ENCODE data around the gene AHNAK.

Gene AHNAK

GRCh38 chr11:62420882-62421281, 125.7 kb downstream of the AHNAK start:
- H3K9me3 ChIP-seq (ENCODE audit: control insufficient read depth in 2 of 2, low read length in 2 of 2) = no peaks in the 10 kb centered on the region
- H3K27ac ChIP-seq (ENCODE audit: low read depth in 2 of 2, low read length in 2 of 2) = no peak overlapping the region
- H3K4me1 ChIP-seq (ENCODE audit: control insufficient read depth in 2 of 2, insufficient read depth in 2 of 2, low read length in 2 of 2) = peaks cover 7% of the 10 kb centered on the region in 2 donors
- no peak overlapping the region for H3K9ac ChIP-seq (ENCODE audit: low read depth in 1 of 2, low read length in 2 of 2)
- H3K27me3 ChIP-seq (ENCODE audit: control insufficient read depth in 2 of 2, insufficient read depth in 2 of 2, low read length in 2 of 2) = peaks cover 0 to 3% of the 10 kb centered on the region in 2 donors
- no peaks in the 10 kb centered on the region for H3K36me3 ChIP-seq (ENCODE audit: control insufficient read depth in 2 of 2, insufficient read depth in 2 of 2, low read length in 2 of 2)
- H3K4me3 ChIP-seq (ENCODE audit: low read length in 2 of 2) = no peak overlapping the region

- no peaks in the 10 kb centered on the region for H3K36me3 ChIP-seq (ENCODE audit: control insufficient read depth in 2 of 2, insufficient read depth in 2 of 2, low read length in 2 of 2)
- H3K4me3 ChIP-seq (ENCODE audit: low read length in 2 of 2) = no peak overlapping the region
- no peak overlapping the region for H3K9ac ChIP-seq (ENCODE audit: low read depth in 1 of 2, low read length in 2 of 2)
- H3K4me1 ChIP-seq (ENCODE audit: control insufficient read depth in 2 of 2, insufficient read depth in 2 of 2, low read length in 2 of 2) = peaks cover 7% of the 10 kb centered on the region in 2 donors
- H3K9me3 ChIP-seq (ENCODE audit: control insufficient read depth in 2 of 2, low read length in 2 of 2) = no peaks in the 10 kb centered on the region
- peaks cover 0 to 3% of the 10 kb centered on the region in 2 donors for H3K27me3 ChIP-seq (ENCODE audit: control insufficient read depth in 2 of 2, insufficient read depth in 2 of 2, low read length in 2 of 2)
- H3K27ac ChIP-seq (ENCODE audit: low read depth in 2 of 2, low read length in 2 of 2) = peak overlapping the region; percentile 49 to 55
Observed at GRCh38 chr11:62419943-62420342, 126.7 kb downstream of the AHNAK start.

- no peak overlapping the region for H3K9ac ChIP-seq (ENCODE audit: low read depth in 1 of 2, low read length in 2 of 2)
- H3K27ac ChIP-seq (ENCODE audit: low read depth in 2 of 2, low read length in 2 of 2) = peak overlapping the region; percentile 49 to 55
- peaks cover 5 to 7% of the 10 kb centered on the region in 2 donors for H3K4me1 ChIP-seq (ENCODE audit: control insufficient read depth in 2 of 2, insufficient read depth in 2 of 2, low read length in 2 of 2)
Observed at GRCh38 chr11:62419314-62419929, 127.2 kb downstream of the AHNAK start.

GRCh38 chr11:62418733-62419132, 127.9 kb downstream of the AHNAK start, which contains the start of gene SCGB1A1:
TSS of gene SCGB1A1 (plus strand) at chr11:62419033. CDS start at chr11:62419096, 63 bp downstream.
- H3K4me1 ChIP-seq (ENCODE audit: control insufficient read depth in 2 of 2, insufficient read depth in 2 of 2, low read length in 2 of 2) = peaks cover 5 to 7% of the 10 kb centered on the region in 2 donors
- H3K27me3 ChIP-seq (ENCODE audit: control insufficient read depth in 2 of 2, insufficient read depth in 2 of 2, low read length in 2 of 2) = peaks cover 0 to 3% of the 10 kb centered on the region in 2 donors
- H3K9ac ChIP-seq (ENCODE audit: low read depth in 1 of 2, low read length in 2 of 2) = no peak within 1 kb of the TSS
- no peak within 1 kb of the TSS for H3K4me3 ChIP-seq (ENCODE audit: low read length in 2 of 2)
- no peaks in the 10 kb centered on the region for H3K36me3 ChIP-seq (ENCODE audit: control insufficient read depth in 2 of 2, insufficient read depth in 2 of 2, low read length in 2 of 2)
- H3K9me3 ChIP-seq (ENCODE audit: control insufficient read depth in 2 of 2, low read length in 2 of 2) = no peaks in the 10 kb centered on the region
- H3K27ac ChIP-seq (ENCODE audit: low read depth in 2 of 2, low read length in 2 of 2) = peak within 1 kb of the TSS; percentile 49 to 55

More at GRCh38 chr11:62419314-62419929, 127.2 kb downstream of the AHNAK start:
- no peaks in the 10 kb centered on the region for H3K9me3 ChIP-seq (ENCODE audit: control insufficient read depth in 2 of 2, low read length in 2 of 2)
- H3K4me3 ChIP-seq (ENCODE audit: low read length in 2 of 2) = no peak overlapping the region
- H3K36me3 ChIP-seq (ENCODE audit: control insufficient read depth in 2 of 2, insufficient read depth in 2 of 2, low read length in 2 of 2) = no peaks in the 10 kb centered on the region
- H3K27me3 ChIP-seq (ENCODE audit: control insufficient read depth in 2 of 2, insufficient read depth in 2 of 2, low read length in 2 of 2) = peaks cover 0 to 3% of the 10 kb centered on the region in 2 donors

GRCh38 chr11:62418136-62418535, 128.5 kb downstream of the AHNAK start:
- Histone ChIP-seq H3K27ac (ENCODE audit: low read depth in 2 of 2, low read length in 2 of 2) (no peak overlapping the region), H3K9ac (ENCODE audit: low read depth in 1 of 2, low read length in 2 of 2) (no peak overlapping the region), H3K4me1 (ENCODE audit: control insufficient read depth in 2 of 2, insufficient read depth in 2 of 2, low read length in 2 of 2) (peaks cover 5 to 7% of the 10 kb centered on the region in 2 donors), H3K36me3 (ENCODE audit: control insufficient read depth in 2 of 2, insufficient read depth in 2 of 2, low read length in 2 of 2) (no peaks in the 10 kb centered on the region), H3K9me3 (ENCODE audit: control insufficient read depth in 2 of 2, low read length in 2 of 2) (no peaks in the 10 kb centered on the region), H3K4me3 (ENCODE audit: low read length in 2 of 2) (no peak overlapping the region), H3K27me3 (ENCODE audit: control insufficient read depth in 2 of 2, insufficient read depth in 2 of 2, low read length in 2 of 2) (peaks cover 0 to 3% of the 10 kb centered on the region in 2 donors)

GRCh38 chr11:62416596-62416995, 130.0 kb downstream of the AHNAK start:
- Histone ChIP-seq H3K4me1 (ENCODE audit: control insufficient read depth in 2 of 2, insufficient read depth in 2 of 2, low read length in 2 of 2) (peaks cover 5 to 7% of the 10 kb centered on the region in 2 donors), H3K9ac (ENCODE audit: low read depth in 1 of 2, low read length in 2 of 2) (no peak overlapping the region), H3K27me3 (ENCODE audit: control insufficient read depth in 2 of 2, insufficient read depth in 2 of 2, low read length in 2 of 2) (no peaks in the 10 kb centered on the region), H3K27ac (ENCODE audit: low read depth in 2 of 2, low read length in 2 of 2) (no peak overlapping the region), H3K9me3 (ENCODE audit: control insufficient read depth in 2 of 2, low read length in 2 of 2) (no peaks in the 10 kb centered on the region), H3K4me3 (ENCODE audit: low read length in 2 of 2) (no peak overlapping the region), H3K36me3 (ENCODE audit: control insufficient read depth in 2 of 2, insufficient read depth in 2 of 2, low read length in 2 of 2) (no peaks in the 10 kb centered on the region)

GRCh38 chr11:62413060-62413696, 133.4 kb downstream of the AHNAK start:
- no peaks in the 10 kb centered on the region for H3K36me3 ChIP-seq (ENCODE audit: control insufficient read depth in 2 of 2, insufficient read depth in 2 of 2, low read length in 2 of 2)
- H3K4me1 ChIP-seq (ENCODE audit: control insufficient read depth in 2 of 2, insufficient read depth in 2 of 2, low read length in 2 of 2) = no peaks in the 10 kb centered on the region
- H3K4me3 ChIP-seq (ENCODE audit: low read length in 2 of 2) = no peak overlapping the region
- H3K9ac ChIP-seq (ENCODE audit: low read depth in 1 of 2, low read length in 2 of 2) = no peak overlapping the region
- H3K9me3 ChIP-seq (ENCODE audit: control insufficient read depth in 2 of 2, low read length in 2 of 2) = no peaks in the 10 kb centered on the region
- no peaks in the 10 kb centered on the region for H3K27me3 ChIP-seq (ENCODE audit: control insufficient read depth in 2 of 2, insufficient read depth in 2 of 2, low read length in 2 of 2)
- H3K27ac ChIP-seq (ENCODE audit: low read depth in 2 of 2, low read length in 2 of 2) = no peak overlapping the region

- no peaks in the 10 kb centered on the region for H3K4me1 ChIP-seq (ENCODE audit: control insufficient read depth in 2 of 2, insufficient read depth in 2 of 2, low read length in 2 of 2)
- H3K4me3 ChIP-seq (ENCODE audit: low read length in 2 of 2) = no peak overlapping the region
- no peak overlapping the region for H3K27ac ChIP-seq (ENCODE audit: low read depth in 2 of 2, low read length in 2 of 2)
- no peaks in the 10 kb centered on the region for H3K9me3 ChIP-seq (ENCODE audit: control insufficient read depth in 2 of 2, low read length in 2 of 2)
- H3K9ac ChIP-seq (ENCODE audit: low read depth in 1 of 2, low read length in 2 of 2) = no peak overlapping the region
- no peaks in the 10 kb centered on the region for H3K27me3 ChIP-seq (ENCODE audit: control insufficient read depth in 2 of 2, insufficient read depth in 2 of 2, low read length in 2 of 2)
- H3K36me3 ChIP-seq (ENCODE audit: control insufficient read depth in 2 of 2, insufficient read depth in 2 of 2, low read length in 2 of 2) = no peaks in the 10 kb centered on the region
Observed at GRCh38 chr11:62411524-62411923, 135.1 kb downstream of the AHNAK start.

- Histone ChIP-seq H3K27ac (ENCODE audit: low read depth in 2 of 2, low read length in 2 of 2) (no peak overlapping the region), H3K4me1 (ENCODE audit: control insufficient read depth in 2 of 2, insufficient read depth in 2 of 2, low read length in 2 of 2) (no peaks in the 10 kb centered on the region), H3K36me3 (ENCODE audit: control insufficient read depth in 2 of 2, insufficient read depth in 2 of 2, low read length in 2 of 2) (no peaks in the 10 kb centered on the region), H3K9ac (ENCODE audit: low read depth in 1 of 2, low read length in 2 of 2) (no peak overlapping the region), H3K9me3 (ENCODE audit: control insufficient read depth in 2 of 2, low read length in 2 of 2) (no peaks in the 10 kb centered on the region), H3K27me3 (ENCODE audit: control insufficient read depth in 2 of 2, insufficient read depth in 2 of 2, low read length in 2 of 2) (no peaks in the 10 kb centered on the region), H3K4me3 (ENCODE audit: low read length in 2 of 2) (no peak overlapping the region)
Observed at GRCh38 chr11:62410972-62411371, 135.6 kb downstream of the AHNAK start.

GRCh38 chr11:62409831-62410230, 136.8 kb downstream of the AHNAK start:
- H3K4me3 ChIP-seq (ENCODE audit: low read length in 2 of 2) = no peak overlapping the region
- no peaks in the 10 kb centered on the region for H3K9me3 ChIP-seq (ENCODE audit: control insufficient read depth in 2 of 2, low read length in 2 of 2)
- no peaks in the 10 kb centered on the region for H3K4me1 ChIP-seq (ENCODE audit: control insufficient read depth in 2 of 2, insufficient read depth in 2 of 2, low read length in 2 of 2)
- H3K27me3 ChIP-seq (ENCODE audit: control insufficient read depth in 2 of 2, insufficient read depth in 2 of 2, low read length in 2 of 2) = no peaks in the 10 kb centered on the region
- H3K9ac ChIP-seq (ENCODE audit: low read depth in 1 of 2, low read length in 2 of 2) = no peak overlapping the region
- no peak overlapping the region for H3K27ac ChIP-seq (ENCODE audit: low read depth in 2 of 2, low read length in 2 of 2)
- no peaks in the 10 kb centered on the region for H3K36me3 ChIP-seq (ENCODE audit: control insufficient read depth in 2 of 2, insufficient read depth in 2 of 2, low read length in 2 of 2)

Data from mucosa of rectum (tissue), 2 donors.